GM18873 (cell line): ENCODE measurements around the gene EMILIN1.

ENCODE experiments used
- ATAC-seq: cut with Tn5 transposase; IDR thresholded peaks from one replicate; pipeline ENCODE4 v1.9.1; 2021; ENCODE audit warnings: mild to moderate bottlenecking, moderate library complexity, moderate number of reproducible peaks; ENCODE audit not compliant: unreplicated experiment, low FRiP score

Gene EMILIN1

DNA sequence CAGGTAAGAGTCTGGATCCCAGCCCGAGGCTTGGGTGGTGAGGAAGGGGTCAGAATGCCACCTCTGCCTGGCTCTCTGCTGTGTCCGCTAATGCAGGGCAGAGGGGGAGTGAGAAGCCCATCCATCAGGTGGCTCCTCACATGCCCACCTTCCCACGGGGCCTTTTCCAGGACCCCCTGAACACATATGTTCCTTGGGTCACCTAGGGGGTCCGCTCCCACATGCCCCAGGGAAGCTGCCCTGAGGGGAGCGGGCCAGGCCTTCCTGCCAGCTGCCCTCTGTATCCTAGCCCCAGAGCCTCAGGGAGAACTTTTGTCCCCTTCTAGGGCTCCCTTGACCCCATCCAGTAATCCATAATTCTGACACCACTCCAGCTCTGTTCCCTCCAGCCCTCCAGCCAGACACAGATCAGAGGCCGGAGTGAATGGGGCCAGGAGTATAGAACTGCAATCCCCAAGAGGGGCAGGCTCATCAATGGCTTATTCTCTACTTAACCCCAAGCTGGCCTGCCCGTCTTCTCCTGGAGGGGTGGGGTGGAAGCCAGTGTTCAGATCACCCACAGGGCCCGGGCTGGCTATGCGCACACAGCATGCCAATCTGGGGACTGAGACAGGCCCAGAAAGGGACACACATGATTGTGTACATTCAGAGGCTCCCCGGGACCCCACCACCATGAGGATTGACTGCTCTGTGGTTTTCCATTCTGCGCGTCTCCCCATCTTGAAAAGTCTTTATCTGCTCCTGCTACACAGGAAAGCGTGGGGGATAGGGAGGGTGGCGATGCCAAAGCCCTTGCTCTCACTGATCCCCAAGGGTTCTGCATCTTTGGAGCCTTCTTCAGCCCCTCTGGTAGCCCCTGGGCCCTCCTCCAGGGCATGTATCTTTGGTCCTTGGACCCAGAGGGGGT, 1.1 kb downstream of the EMILIN1 start:
- ATAC-seq = no peak

DNA sequence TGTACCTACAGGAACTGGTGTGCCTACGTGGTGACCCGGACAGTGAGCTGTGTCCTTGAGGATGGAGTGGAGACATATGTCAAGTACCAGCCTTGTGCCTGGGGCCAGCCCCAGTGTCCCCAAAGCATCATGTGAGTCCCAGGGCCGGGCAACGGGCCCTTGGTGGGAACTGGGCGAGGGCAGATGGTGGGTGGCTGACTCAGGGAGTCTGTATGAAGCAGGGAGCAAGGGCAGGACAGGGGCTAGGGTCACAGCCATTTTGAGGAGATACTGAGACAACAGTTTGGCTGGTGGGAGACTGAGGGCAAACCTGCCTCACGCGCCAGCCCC, 1.7 kb downstream of the EMILIN1 start:
- no peak for ATAC-seq

- no peak for ATAC-seq
Measured at GRCh38 chr2:27080603-27080936, 2.2 kb downstream of the EMILIN1 start.

- no peak for ATAC-seq
Measured at GRCh38 chr2:27081984-27082772, 3.8 kb downstream of the EMILIN1 start.

DNA sequence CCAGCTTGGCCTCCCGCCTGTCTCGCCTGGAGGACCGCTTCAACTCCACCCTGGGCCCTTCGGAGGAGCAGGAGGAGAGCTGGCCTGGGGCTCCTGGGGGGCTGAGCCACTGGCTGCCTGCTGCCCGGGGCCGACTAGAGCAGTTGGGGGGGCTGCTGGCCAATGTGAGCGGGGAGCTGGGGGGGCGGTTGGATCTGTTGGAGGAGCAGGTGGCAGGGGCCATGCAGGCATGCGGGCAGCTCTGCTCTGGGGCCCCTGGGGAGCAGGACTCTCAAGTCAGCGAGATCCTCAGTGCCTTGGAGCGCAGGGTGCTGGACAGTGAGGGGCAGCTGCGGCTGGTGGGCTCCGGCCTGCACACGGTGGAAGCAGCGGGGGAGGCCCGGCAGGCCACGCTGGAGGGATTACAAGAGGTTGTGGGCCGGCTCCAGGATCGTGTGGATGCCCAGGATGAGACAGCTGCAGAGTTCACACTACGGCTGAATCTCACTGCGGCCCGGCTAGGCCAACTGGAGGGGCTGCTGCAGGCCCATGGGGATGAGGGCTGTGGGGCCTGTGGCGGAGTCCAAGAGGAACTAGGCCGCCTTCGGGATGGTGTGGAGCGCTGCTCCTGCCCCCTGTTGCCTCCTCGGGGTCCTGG, 4.5 kb downstream of the EMILIN1 start:
- ATAC-seq = no peak

DNA sequence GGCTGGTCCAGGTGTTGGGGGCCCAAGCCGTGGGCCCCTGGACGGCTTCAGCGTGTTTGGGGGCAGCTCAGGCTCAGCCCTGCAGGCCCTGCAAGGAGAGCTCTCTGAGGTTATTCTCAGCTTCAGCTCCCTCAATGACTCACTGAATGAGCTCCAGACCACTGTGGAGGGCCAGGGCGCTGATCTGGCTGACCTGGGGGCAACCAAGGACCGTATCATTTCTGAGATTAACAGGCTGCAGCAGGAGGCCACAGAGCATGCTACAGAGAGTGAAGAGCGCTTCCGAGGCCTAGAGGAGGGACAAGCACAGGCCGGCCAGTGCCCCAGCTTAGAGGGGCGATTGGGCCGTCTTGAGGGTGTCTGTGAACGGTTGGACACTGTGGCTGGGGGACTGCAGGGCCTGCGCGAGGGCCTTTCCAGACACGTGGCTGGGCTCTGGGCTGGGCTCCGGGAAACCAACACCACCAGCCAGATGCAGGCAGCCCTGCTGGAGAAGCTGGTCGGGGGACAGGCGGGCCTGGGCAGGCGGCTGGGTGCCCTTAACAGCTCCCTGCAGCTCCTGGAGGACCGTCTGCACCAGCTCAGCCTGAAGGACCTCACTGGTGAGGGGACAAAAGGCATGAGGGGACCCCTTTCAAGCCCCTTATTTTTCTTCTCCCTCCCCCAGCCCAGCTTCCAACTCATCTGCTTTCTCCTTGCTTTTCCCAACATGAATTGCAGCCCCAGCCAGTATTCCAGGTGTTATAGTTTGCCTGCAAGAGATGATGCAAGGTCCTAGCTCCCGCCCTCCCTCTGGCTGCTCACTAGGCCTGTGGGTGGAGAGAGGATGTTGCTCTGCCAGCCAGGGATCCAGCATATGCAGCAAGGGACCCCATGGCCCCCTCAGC, 5.2 kb downstream of the EMILIN1 start:
- no peak for ATAC-seq

DNA sequence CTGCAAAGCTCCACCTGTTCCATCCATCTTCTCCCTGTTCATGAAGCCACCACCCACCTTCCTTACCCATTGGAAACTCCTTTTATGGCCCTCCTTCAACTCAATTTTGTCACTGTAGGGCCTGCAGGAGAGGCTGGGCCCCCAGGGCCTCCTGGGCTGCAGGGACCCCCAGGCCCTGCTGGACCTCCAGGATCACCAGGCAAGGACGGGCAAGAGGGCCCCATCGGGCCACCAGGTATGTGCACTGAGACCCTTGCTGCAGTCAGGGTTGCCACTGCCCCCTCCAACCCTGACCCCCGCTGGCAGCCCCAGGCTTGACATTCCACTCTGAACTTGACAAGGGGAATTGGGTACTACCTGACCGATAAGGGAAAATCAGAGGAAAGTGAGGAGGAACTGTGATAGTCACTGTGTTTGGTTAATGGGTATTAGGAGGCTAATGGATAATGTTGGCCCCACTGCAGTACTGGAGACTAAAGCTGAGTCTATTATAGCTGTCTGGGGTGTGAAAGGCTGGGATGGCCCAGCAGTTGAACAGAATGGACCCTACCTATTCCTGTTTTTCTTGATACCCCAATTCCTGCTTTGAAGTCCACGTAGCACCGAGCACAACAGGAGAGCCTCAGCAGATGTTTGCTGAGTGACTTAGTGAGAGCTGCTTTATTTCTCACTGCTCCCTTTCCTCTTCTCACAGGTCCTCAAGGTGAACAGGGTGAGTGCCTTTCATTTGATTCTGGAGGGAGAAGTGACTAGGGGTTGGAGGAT, 6.1 kb downstream of the EMILIN1 start:
- no peak for ATAC-seq

- ATAC-seq = no peak
Measured at GRCh38 chr2:27085062-27085672, 6.8 kb downstream of the EMILIN1 start.

DNA sequence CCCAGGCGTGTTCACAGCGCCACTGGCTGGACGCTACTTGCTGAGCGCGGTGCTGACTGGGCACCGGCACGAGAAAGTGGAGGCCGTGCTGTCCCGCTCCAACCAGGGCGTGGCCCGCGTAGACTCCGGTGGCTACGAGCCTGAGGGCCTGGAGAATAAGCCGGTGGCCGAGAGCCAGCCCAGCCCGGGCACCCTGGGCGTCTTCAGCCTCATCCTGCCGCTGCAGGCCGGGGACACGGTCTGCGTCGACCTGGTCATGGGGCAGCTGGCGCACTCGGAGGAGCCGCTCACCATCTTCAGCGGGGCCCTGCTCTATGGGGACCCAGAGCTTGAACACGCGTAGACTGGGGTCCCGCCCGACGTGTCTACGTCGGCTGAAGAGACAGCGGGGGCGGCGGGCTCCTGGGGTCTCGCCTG, 7.3 kb downstream of the EMILIN1 start:
- no peak for ATAC-seq

- peak; percentile 59 for ATAC-seq
Measured at GRCh38 chr2:27086090-27086723, 7.8 kb downstream of the EMILIN1 start.

DNA sequence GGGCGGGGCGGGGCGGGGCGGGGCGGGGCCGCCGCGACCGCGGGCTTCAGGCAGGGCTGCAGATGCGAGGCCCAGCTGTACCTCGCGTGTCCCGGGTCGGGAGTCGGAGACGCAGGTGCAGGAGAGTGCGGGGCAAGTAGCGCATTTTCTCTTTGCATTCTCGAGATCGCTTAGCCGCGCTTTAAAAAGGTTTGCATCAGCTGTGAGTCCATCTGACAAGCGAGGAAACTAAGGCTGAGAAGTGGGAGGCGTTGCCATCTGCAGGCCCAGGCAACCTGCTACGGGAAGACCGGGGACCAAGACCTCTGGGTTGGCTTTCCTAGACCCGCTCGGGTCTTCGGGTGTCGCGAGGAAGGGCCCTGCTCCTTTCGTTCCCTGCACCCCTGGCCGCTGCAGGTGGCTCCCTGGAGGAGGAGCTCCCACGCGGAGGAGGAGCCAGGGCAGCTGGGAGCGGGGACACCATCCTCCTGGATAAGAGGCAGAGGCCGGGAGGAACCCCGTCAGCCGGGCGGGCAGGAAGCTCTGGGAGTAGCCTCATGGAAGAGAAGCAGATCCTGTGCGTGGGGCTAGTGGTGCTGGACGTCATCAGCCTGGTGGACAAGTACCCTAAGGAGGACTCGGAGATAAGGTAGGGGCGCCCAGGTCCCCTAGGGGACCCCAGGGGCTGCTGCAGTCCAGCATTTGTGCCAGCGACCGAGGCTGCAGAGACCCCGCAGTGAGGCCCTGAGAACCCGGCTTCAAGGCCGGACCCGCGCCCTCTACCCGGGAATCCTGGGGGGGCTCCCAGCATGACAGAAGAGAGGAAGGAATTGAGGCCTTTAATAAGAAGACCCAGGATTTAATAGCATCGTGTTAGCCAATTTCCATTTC, 8.5 kb downstream of the EMILIN1 start, which contains the start of gene KHK:
TSS of gene KHK (plus strand) at position 49 of the 870 bp plus-strand sequence. CDS start at position 537, 488 bp downstream.
- no peak for ATAC-seq

GRCh38 chr2:27087823-27088410, 9.5 kb downstream of the EMILIN1 start:
- no peak for ATAC-seq

DNA sequence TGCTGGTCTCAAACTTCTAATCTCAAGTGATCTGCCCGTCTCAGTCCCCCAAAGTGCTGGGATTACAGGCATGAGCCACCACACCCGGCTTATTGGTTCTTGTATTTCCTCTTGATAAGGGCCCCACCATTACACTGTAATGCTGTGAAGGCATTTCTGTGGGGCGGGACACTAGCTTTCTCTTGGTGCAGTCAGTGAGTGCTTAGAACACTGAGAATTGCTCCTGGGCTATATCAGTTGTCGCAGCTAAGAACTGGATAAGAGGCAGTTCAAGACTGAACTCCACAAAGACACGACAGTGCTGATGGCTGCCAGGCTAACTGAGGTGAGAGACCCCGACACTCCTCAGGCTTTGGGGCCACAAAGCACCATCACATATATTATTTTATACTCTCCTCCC, 10.2 kb downstream of the EMILIN1 start:
- no peak for ATAC-seq

- no peak for ATAC-seq
Measured at GRCh38 chr2:27089111-27089954, 10.9 kb downstream of the EMILIN1 start.

DNA sequence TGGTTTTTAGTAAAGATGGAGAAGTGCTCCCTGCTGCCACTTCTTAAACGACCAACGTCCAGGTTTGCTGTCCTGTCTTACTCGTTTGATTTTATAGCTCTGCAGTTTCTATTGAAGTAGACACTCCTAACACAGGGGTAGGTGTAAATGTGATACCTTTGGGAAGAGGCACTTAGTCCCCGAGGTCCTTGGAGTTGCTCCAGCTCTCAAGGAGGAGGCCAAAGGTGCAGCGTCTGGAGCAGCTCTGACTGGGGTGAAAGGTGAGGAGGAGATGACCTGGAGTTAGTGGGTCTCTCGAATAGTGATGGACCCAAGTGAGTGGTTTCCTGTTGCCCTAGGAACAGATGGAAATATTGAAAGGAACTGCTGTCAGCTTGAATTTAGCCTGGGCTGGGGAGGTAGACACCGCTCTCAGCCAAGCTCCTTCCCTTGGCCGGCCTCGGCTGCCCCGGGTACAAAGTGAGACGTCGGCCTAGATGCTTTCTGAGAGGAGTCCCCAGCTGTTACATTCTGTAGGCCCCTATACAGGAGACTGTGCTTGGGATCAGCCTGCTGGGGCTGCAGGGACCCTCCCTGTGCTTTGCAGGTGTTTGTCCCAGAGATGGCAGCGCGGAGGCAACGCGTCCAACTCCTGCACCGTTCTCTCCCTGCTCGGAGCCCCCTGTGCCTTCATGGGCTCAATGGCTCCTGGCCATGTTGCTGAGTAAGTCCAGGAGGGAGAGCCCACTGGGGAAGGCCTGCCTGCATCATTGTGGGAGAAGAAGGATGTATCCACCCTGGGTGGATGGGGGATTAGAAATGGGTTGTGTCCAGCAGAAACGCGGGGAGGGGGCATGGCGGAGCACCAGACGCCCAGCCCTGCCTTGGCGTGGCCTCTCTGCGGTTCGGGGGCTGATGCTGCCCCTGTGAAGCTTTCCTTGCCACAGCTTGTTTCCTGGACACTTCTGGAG, 13.6 kb downstream of the EMILIN1 start:
- ATAC-seq = no peak
